ENCODE data around the gene KDF1. TPM values are rescaled to one million over a fixed set of nuclear protein-coding genes. Genes with fewer than 3 reads are reported as not detected.

KDF1 gene
- total and polyA plus RNA-seq, 4 donors = 0.24 to 0.26 TPM; not detected in 2

DNA sequence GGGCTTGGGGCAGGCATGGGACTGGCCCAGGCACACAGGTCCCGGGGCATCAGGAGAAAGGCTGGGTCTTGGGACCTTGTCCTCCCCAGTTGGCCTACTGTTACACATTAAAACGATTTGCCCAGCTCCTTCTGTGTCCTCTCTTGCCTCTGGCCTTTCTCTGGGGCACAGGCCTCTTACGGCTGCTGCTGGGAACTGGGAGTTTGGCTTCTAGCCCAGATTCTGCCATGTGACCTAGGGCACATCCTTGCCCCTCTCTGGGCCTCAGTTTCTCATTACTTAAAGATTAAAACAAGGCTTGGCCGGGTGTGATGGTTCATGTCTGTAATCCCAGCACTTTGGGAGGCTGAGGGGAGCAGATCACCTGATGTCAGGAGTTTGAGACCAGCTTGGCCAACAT lies 14.0 kb downstream of the KDF1 start:
- Histone ChIP-seq H3K27me3 (ENCODE audit: control insufficient read depth, insufficient read depth, low read length) (no peaks in the 10 kb centered on the region), H3K4me3 (ENCODE audit: low read depth, low read length) (no peak overlapping the region), H3K4me1 (ENCODE audit: control insufficient read depth, insufficient read depth, low read length) (no peaks in the 10 kb centered on the region), H3K9me3 (ENCODE audit: control insufficient read depth, insufficient read depth, low read length) (no peaks in the 10 kb centered on the region), H3K27ac (ENCODE audit: low read depth, low read length) (no peak overlapping the region), H3K36me3 (ENCODE audit: control insufficient read depth, insufficient read depth, low read length) (peaks cover 63% of the 10 kb centered on the region)
- WGBS (ENCODE audit: insufficient coverage) = 82% methylated on average over 4 of the region's 4 CpGs
- no peak for DNase-seq (ENCODE audit: low read depth in 4 of 6, low spot score in 6 of 6)

DNA sequence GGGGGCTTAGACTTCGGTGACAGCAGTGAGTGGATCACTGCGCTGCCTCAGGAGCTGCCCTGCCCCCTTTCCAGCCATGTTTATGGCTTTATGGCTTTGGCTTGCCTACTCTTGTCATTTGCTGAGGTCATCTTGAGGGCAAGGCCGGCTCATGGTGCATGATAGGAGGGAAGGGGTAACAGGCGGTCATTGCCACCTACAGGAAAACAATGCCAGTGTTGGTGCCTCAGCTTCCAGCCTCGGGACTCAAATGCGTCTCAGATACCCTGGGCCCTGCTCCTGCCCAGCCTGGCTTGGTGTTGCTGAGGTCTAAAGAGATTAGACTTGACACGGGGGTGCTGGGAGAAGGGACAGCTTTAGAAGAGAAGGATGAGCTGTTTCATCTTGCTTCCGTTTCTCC lies 14.5 kb downstream of the KDF1 start:
- DNase-seq (ENCODE audit: low read depth in 4 of 6, low spot score in 6 of 6) = no peak
- 63% methylated on average over 8 of the region's 8 CpGs for WGBS (ENCODE audit: insufficient coverage)
- peaks cover 67% of the 10 kb centered on the region for H3K36me3 ChIP-seq (ENCODE audit: control insufficient read depth, insufficient read depth, low read length)
- H3K27ac ChIP-seq (ENCODE audit: low read depth, low read length) = no peak overlapping the region
- no peaks in the 10 kb centered on the region for H3K9me3 ChIP-seq (ENCODE audit: control insufficient read depth, insufficient read depth, low read length)
- H3K27me3 ChIP-seq (ENCODE audit: control insufficient read depth, insufficient read depth, low read length) = no peaks in the 10 kb centered on the region
- H3K4me3 ChIP-seq (ENCODE audit: low read depth, low read length) = no peak overlapping the region
- H3K4me1 ChIP-seq (ENCODE audit: control insufficient read depth, insufficient read depth, low read length) = no peaks in the 10 kb centered on the region

DNA sequence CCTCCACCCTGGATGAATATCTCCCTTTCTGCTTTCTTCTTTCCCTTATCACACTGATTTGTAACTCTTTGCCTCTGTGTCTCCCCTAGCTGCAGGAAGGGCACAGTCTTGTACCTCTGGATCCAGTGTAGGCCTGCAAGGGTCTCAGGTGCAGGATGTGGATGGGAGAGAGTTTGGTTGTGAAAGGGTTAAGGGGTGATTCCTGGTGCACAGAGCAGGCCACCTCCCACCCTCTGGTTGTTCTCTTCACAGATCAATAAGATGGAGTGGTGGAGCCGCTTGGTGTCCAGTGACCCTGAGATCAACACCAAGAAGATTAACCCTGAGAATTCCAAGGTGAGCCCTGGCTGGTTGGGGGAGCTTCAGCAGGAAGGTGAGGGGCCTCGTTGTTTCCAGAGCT lies 15.1 kb downstream of the KDF1 start:
- DNase-seq (ENCODE audit: low read depth in 4 of 6, low spot score in 6 of 6) = no peak
- WGBS (ENCODE audit: insufficient coverage) = 68% methylated on average over 2 of the region's 2 CpGs
- H3K36me3 ChIP-seq (ENCODE audit: control insufficient read depth, insufficient read depth, low read length) = peaks cover 67% of the 10 kb centered on the region

DNA sequence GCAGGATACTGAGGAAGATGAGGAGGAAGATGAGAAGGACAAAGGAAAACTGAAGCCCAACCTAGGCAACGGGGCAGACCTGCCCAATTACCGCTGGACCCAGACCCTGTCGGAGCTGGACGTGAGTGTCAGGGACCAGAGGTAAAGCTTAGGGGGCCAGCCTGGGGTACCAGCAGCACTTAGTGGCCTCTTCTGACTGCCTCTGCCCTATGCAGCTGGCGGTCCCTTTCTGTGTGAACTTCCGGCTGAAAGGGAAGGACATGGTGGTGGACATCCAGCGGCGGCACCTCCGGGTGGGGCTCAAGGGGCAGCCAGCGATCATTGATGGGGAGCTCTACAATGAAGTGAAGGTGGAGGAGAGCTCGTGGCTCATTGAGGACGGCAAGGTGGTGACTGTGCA lies 17.6 kb downstream of the KDF1 start:
- no peak for DNase-seq (ENCODE audit: low read depth in 4 of 6, low spot score in 6 of 6)
- no peak overlapping the region for H3K4me3 ChIP-seq (ENCODE audit: low read depth, low read length)
- WGBS (ENCODE audit: insufficient coverage) = 96% methylated on average over 11 of the region's 12 CpGs
- H3K27me3 ChIP-seq (ENCODE audit: control insufficient read depth, insufficient read depth, low read length) = no peaks in the 10 kb centered on the region
- H3K27ac ChIP-seq (ENCODE audit: low read depth, low read length) = no peak overlapping the region
- H3K9me3 ChIP-seq (ENCODE audit: control insufficient read depth, insufficient read depth, low read length) = no peaks in the 10 kb centered on the region
- no peaks in the 10 kb centered on the region for H3K4me1 ChIP-seq (ENCODE audit: control insufficient read depth, insufficient read depth, low read length)
- peaks cover 74% of the 10 kb centered on the region for H3K36me3 ChIP-seq (ENCODE audit: control insufficient read depth, insufficient read depth, low read length)

More for the DNA sequence above, 15.1 kb downstream of the KDF1 start:
- no peaks in the 10 kb centered on the region for H3K4me1 ChIP-seq (ENCODE audit: control insufficient read depth, insufficient read depth, low read length)
- H3K27ac ChIP-seq (ENCODE audit: low read depth, low read length) = no peak overlapping the region
- H3K27me3 ChIP-seq (ENCODE audit: control insufficient read depth, insufficient read depth, low read length) = no peaks in the 10 kb centered on the region
- H3K9me3 ChIP-seq (ENCODE audit: control insufficient read depth, insufficient read depth, low read length) = no peaks in the 10 kb centered on the region
- no peak overlapping the region for H3K4me3 ChIP-seq (ENCODE audit: low read depth, low read length)

DNA sequence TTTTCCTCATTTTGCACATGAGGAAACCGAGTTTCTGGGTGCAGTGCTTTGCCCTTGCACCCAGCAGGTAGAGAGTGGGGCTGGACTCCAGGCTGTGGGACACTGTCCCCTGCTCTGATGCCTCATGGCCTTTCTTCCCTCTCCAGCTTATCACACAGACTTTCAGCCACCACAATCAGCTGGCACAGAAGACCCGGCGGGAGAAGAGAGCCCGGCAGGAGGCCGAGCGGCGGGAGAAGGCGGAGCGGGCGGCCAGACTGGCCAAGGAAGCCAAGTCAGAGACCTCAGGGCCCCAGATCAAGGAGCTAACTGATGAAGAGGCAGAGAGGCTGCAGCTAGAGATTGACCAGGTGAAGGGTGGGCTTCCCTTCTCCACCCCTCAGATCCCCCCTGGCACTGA lies 19.0 kb downstream of the KDF1 start:
- H3K4me3 ChIP-seq (ENCODE audit: low read depth, low read length) = no peak overlapping the region
- H3K4me1 ChIP-seq (ENCODE audit: control insufficient read depth, insufficient read depth, low read length) = no peaks in the 10 kb centered on the region
- no peaks in the 10 kb centered on the region for H3K27me3 ChIP-seq (ENCODE audit: control insufficient read depth, insufficient read depth, low read length)
- no peak for DNase-seq (ENCODE audit: low read depth in 4 of 6, low spot score in 6 of 6)
- H3K9me3 ChIP-seq (ENCODE audit: control insufficient read depth, insufficient read depth, low read length) = no peaks in the 10 kb centered on the region
- H3K27ac ChIP-seq (ENCODE audit: low read depth, low read length) = no peak overlapping the region
- WGBS (ENCODE audit: insufficient coverage) = 93% methylated on average over 3 of the region's 10 CpGs
- H3K36me3 ChIP-seq (ENCODE audit: control insufficient read depth, insufficient read depth, low read length) = peaks cover 70% of the 10 kb centered on the region

DNA sequence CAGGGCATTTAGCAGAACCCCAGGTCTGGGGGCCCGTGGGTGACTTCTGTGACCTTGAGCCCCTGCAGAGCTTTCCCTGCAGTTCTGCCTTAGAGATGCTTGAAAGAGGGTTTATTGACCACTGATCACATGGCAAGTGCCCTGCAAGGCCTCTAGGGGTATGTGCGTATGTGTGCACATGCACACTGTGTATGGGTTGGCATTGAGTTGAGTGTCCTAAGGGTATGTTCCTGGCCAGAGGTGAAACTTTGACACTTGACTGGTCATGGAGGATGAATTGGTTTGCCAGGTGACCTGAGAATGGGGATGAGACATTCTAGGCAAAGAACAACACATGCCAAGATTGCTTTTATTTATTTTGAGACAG lies 21.6 kb downstream of the KDF1 start:
- Histone ChIP-seq H3K4me1 (ENCODE audit: control insufficient read depth, insufficient read depth, low read length) (no peaks in the 10 kb centered on the region), H3K36me3 (ENCODE audit: control insufficient read depth, insufficient read depth, low read length) (peaks cover 52% of the 10 kb centered on the region), H3K27ac (ENCODE audit: low read depth, low read length) (no peak overlapping the region), H3K27me3 (ENCODE audit: control insufficient read depth, insufficient read depth, low read length) (no peaks in the 10 kb centered on the region), H3K9me3 (ENCODE audit: control insufficient read depth, insufficient read depth, low read length) (no peaks in the 10 kb centered on the region), H3K4me3 (ENCODE audit: low read depth, low read length) (no peak overlapping the region)
- WGBS (ENCODE audit: insufficient coverage) = 86% methylated on average over 1 of the region's 2 CpGs
- DNase-seq (ENCODE audit: low read depth in 4 of 6, low spot score in 6 of 6) = no peak

DNA sequence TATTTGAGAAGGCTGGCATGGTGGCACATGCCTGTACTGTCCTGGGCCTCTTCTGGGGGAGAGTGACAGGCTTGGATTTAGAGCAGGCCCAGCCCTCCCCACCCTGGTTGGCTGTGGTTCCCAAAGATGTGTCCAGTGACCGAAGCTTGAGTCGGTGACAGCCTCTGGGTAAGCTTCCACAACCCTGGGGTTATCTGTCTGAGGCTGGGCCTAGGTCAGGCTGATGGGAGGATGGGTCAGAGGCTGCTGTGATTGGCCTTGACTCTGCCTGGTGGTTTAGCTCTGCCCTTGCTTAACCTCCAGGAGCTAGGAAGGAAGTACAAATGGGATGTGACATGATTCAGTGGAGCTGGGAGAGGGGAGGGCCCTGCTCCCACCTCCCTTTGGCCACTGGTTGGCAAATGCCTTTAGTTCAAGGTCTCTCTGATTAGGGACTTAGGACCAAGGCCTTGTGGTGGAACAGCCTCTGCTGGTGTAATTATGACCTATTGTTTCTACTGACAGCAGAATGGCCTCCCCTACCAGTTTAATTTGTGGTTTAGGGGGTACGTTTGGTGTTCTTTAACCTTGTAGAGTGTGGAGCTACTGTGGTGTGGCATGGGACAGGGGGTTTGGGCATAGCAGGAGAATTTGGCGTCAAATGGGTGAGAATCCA lies 22.1 kb downstream of the KDF1 start:
- no peak overlapping the region for H3K4me3 ChIP-seq (ENCODE audit: low read depth, low read length)
- H3K36me3 ChIP-seq (ENCODE audit: control insufficient read depth, insufficient read depth, low read length) = peaks cover 50% of the 10 kb centered on the region
- no peak for DNase-seq (ENCODE audit: low read depth in 4 of 6, low spot score in 6 of 6)
- no peaks in the 10 kb centered on the region for H3K4me1 ChIP-seq (ENCODE audit: control insufficient read depth, insufficient read depth, low read length)
- no peaks in the 10 kb centered on the region for H3K27me3 ChIP-seq (ENCODE audit: control insufficient read depth, insufficient read depth, low read length)
- no peak overlapping the region for H3K27ac ChIP-seq (ENCODE audit: low read depth, low read length)
- WGBS (ENCODE audit: insufficient coverage) = 97% methylated on average over 4 of the region's 4 CpGs
- no peaks in the 10 kb centered on the region for H3K9me3 ChIP-seq (ENCODE audit: control insufficient read depth, insufficient read depth, low read length)

DNA sequence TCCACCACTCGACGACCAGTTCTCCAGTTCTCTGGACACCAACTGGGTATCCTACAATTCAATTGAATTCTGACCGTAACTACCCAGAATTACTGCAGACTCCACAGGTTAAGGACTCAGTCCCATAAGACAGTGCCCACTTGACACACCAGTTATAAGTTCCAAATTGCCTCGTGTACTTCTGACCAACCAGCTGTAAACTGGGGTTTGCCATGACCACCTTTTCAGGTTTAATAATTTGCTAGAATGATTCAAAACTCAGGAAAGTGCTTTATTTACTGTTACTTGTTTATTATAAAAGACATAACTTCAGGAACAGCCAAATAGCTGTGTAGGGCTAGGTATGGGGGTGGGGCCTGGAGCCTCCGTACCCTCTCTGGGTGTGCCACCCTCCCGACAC lies 23.4 kb downstream of the KDF1 start:
- Histone ChIP-seq H3K9me3 (ENCODE audit: control insufficient read depth, insufficient read depth, low read length) (no peaks in the 10 kb centered on the region), H3K36me3 (ENCODE audit: control insufficient read depth, insufficient read depth, low read length) (peaks cover 41% of the 10 kb centered on the region), H3K4me1 (ENCODE audit: control insufficient read depth, insufficient read depth, low read length) (no peaks in the 10 kb centered on the region), H3K27ac (ENCODE audit: low read depth, low read length) (no peak overlapping the region), H3K4me3 (ENCODE audit: low read depth, low read length) (no peak overlapping the region), H3K27me3 (ENCODE audit: control insufficient read depth, insufficient read depth, low read length) (no peaks in the 10 kb centered on the region)
- no peak for DNase-seq (ENCODE audit: low read depth in 4 of 6, low spot score in 6 of 6)
- WGBS (ENCODE audit: insufficient coverage) = 86% methylated on average over 3 of the region's 6 CpGs

DNA sequence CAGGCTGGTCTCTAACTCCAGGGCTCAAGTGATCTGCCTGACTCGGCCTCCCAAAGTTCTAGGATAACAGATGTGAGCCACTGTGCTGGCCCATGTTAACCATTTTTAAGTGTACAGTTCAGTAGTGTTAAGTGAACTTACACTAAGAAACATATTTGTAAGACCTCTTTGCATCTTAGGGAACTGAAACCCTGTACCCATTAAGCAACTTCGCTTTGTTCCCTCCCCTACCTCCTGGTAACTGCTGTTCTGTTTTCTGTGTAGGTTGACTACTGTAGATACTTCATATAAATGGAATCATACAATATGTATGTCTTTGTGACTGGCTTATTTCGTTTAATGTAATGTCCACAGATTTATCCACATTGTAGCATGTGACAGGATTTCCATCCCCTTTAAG lies 27.7 kb downstream of the KDF1 start:
- no peak for DNase-seq (ENCODE audit: low read depth in 4 of 6, low spot score in 6 of 6)
- H3K9me3 ChIP-seq (ENCODE audit: control insufficient read depth, insufficient read depth, low read length) = no peaks in the 10 kb centered on the region
- no peak overlapping the region for H3K4me3 ChIP-seq (ENCODE audit: low read depth, low read length)
- H3K36me3 ChIP-seq (ENCODE audit: control insufficient read depth, insufficient read depth, low read length) = peaks cover 29% of the 10 kb centered on the region
- H3K4me1 ChIP-seq (ENCODE audit: control insufficient read depth, insufficient read depth, low read length) = no peaks in the 10 kb centered on the region
- H3K27ac ChIP-seq (ENCODE audit: low read depth, low read length) = no peak overlapping the region
- no CpG with 5 or more reads among the region's 3 CpGs for WGBS (ENCODE audit: insufficient coverage)
- no peaks in the 10 kb centered on the region for H3K27me3 ChIP-seq (ENCODE audit: control insufficient read depth, insufficient read depth, low read length)

DNA sequence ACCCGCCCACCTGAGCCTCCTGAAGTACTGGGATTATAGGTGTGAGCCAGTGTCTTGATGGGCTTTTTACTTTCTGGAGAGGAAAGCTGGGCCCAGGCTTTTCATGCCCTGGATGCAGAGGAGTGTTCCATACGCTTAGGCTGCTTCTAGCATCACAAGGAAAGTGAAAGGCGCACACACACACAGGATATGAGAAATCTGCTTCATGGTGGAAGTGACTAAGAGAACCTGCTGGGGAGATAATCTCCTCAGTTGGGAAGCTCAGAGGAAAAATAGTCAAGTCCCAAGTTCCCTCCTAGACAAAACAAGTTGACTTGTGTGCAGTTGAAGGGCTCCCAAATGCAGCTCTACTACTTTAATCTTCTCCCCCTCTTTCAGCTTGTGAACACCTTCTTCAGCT lies 36.6 kb downstream of the KDF1 start:
- no peak for DNase-seq (ENCODE audit: low read depth in 4 of 6, low spot score in 6 of 6)
- Histone ChIP-seq H3K36me3 (ENCODE audit: control insufficient read depth, insufficient read depth, low read length) (peaks cover 34% of the 10 kb centered on the region), H3K27ac (ENCODE audit: low read depth, low read length) (no peak overlapping the region), H3K27me3 (ENCODE audit: control insufficient read depth, insufficient read depth, low read length) (no peaks in the 10 kb centered on the region), H3K9me3 (ENCODE audit: control insufficient read depth, insufficient read depth, low read length) (no peaks in the 10 kb centered on the region), H3K4me1 (ENCODE audit: control insufficient read depth, insufficient read depth, low read length) (peaks cover 12% of the 10 kb centered on the region), H3K4me3 (ENCODE audit: low read depth, low read length) (no peak overlapping the region)
- 100% methylated on average over 3 of the region's 3 CpGs for WGBS (ENCODE audit: insufficient coverage)
